ENCODE data around the gene CXorf49.

The CXorf49 gene

DNA sequence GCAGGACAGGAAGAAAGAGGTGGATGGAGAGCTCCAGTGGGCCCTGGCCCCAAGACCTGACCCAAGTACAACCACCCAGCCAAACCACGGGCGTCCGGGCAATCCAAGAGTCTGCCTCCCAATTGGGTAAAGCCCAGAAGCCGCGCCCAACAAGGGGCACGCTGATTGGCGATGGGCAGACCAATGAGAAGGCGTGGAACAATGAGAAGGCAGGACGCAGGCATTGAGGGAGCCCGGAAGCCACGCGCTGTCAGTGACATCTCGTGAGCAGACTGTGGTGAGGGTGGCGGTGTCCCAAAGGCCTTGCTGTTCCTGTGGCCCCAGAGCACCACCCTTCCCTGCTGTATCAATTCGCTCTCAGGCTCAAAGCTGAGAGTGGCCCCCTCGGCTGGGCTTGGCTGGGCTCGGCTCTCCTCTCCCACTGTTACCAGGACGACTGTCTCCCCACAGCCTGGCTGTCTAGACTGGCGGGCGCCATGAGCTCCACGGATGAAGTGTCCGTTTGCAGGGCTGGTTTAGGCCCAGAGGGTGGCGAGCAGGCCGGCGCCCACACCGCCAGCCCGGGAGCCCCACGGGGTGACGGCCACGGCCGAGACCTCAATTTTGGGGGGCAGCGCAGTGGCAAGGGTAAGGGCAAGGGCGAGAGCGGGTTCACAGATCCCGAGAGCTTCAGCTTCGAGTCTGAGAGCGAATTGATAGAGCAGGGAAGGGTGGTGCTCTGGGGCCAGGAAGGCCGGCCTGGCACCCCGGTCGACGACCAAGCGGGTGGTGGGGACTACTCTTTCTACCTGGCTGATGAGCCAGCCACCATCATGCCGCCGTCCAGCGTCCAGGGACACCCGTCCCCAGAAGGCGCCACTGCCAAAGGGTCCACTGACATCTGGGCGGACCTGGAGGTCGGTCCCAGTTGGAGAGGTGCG, 50.5 kb downstream of the CXorf49 start, which contains the start of gene LOC101059915:
Gene LOC101059915 (plus strand): TSS at position 219 of the 920 bp plus-strand sequence.
- POLR2A ChIA-PET: no interaction called here
- CTCF ChIA-PET: interaction anchor here (0.7 kb wide), 1 partner anchor 192 kb away, joined by 3 read pairs; no protein-coding TSS in a partner anchor
- DNase-seq (ENCODE audit: extremely low spot score): no peak
- TF ChIP-seq NFRKB (IDR thresholded peaks at IDR 0.05): no peak

DNA sequence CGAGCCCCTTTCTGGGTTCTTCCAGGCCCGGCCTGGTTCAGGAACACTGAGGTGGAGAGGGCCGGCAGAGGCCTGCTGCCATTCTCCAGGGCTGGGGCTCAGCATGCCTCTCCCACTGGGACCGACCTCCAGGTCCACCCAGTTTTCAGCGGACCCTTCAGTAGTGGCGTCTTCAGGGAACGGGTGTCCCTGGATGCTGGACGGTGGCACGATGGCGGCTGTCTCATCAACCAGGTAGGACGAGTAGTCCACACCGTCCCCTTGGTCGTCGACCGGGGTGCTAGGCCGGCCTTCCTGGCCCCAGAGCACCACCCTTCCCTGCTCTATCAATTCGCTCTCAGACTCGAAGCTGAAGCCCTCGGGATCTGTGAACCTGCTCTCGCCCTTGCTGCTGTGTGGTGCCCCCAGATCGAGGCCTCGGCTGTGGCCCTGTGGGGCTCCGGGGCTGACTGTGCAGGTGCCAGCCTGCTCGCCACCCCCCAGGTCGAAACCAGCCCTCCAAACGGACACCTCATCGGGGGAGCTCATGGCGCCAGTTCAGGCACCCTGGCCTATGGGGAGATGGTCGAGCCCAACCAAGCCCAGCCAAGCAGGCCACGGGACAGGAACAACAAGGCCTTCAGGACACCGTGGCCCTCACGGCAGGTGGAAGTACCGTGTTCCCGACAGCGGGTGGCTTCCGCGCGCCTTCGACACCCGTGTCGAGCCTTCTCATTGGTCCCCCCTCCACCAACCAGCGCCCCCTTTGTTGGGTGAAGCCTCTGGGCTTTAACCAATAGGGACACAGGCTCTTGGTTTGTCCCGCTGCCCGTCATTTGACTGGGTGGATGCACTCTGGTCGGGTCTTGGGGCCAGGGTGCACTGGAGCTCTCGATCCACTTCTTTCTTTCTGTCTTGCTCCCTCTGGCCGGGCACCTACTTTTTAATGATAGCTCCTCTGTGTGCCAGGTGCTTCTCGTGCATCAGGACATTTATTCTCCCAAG, 51.6 kb downstream of the CXorf49 start:
- CTCF ChIA-PET: no interaction called here
- DNase-seq (ENCODE audit: extremely low spot score): no peak
- POLR2A ChIA-PET: no interaction called here
- TF ChIP-seq ARNT (IDR thresholded peaks at IDR 0.05) (no peak), FOXK2 (IDR thresholded peaks at IDR 0.05) (no peak), LEF1 (IDR thresholded peaks at IDR 0.05; ENCODE audit: borderline replicate concordance) (no peak), L3MBTL2 (conservative IDR thresholded peaks at IDR 0.05) (no peak), SUZ12 (IDR thresholded peaks at IDR 0.05) (no peak), HDGF (IDR thresholded peaks at IDR 0.05; ENCODE audit: borderline replicate concordance) (no peak), FOXM1 (IDR thresholded peaks at IDR 0.05; ENCODE audit: borderline replicate concordance) (no peak), NFRKB (IDR thresholded peaks at IDR 0.05) (no peak), ELF4 (IDR thresholded peaks at IDR 0.05) (no peak), FOXA1 (IDR thresholded peaks at IDR 0.05) (no peak), SP1 (IDR thresholded peaks at IDR 0.05) (no peak), TARDBP (IDR thresholded peaks at IDR 0.05) (no peak), CTBP1 (IDR thresholded peaks at IDR 0.05; ENCODE audit: borderline replicate concordance) (no peak), ZNF384 (IDR thresholded peaks at IDR 0.05) (no peak)
- TF ChIP-seq, protein P1, sequence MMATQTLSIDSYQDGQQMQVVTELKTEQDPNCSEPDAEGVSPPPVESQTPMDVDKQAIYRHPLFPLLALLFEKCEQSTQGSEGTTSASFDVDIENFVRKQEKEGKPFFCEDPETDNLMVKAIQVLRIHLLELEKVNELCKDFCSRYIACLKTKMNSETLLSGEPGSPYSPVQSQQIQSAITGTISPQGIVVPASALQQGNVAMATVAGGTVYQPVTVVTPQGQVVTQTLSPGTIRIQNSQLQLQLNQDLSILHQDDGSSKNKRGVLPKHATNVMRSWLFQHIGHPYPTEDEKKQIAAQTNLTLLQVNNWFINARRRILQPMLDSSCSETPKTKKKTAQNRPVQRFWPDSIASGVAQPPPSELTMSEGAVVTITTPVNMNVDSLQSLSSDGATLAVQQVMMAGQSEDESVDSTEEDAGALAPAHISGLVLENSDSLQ (IDR thresholded peaks at IDR 0.05): no peak

DNA sequence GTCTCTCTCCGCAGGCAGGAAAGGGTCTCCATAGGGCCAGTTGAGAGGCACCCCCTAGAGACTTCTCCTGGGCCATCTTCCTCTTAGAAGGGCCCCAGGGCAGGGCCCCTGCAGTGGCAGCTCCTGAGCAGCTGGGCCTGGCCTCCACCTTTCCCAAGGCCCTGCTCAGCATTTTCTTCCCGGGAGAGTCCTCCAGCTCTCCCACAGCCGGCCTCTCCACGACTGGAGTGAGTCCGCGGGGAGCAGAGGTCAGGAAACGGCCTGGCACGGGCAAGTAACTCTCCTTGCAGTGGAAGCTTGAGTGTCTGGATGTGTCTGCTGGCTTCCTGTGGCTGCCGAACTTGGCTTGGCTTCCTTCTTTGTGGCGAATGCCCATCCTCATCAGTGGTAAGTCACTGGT, 52.3 kb downstream of the CXorf49 start:
- no peak for DNase-seq (ENCODE audit: extremely low spot score)
- TF ChIP-seq FOXK2 (IDR thresholded peaks at IDR 0.05): no peak
- no peak for TF ChIP-seq SUZ12 (IDR thresholded peaks at IDR 0.05)
- TF ChIP-seq TARDBP (IDR thresholded peaks at IDR 0.05): no peak
- TF ChIP-seq L3MBTL2 (conservative IDR thresholded peaks at IDR 0.05): no peak
- TF ChIP-seq HDGF (IDR thresholded peaks at IDR 0.05; ENCODE audit: borderline replicate concordance): no peak
- no peak for TF ChIP-seq SP1 (IDR thresholded peaks at IDR 0.05)
- no peak for TF ChIP-seq FOXA1 (IDR thresholded peaks at IDR 0.05)
- TF ChIP-seq FOXM1 (IDR thresholded peaks at IDR 0.05; ENCODE audit: borderline replicate concordance): no peak
- no peak for TF ChIP-seq NFRKB (IDR thresholded peaks at IDR 0.05)
- TF ChIP-seq, protein P1 (IDR thresholded peaks at IDR 0.05): no peak
- CTCF ChIA-PET: no interaction called here
- POLR2A ChIA-PET: no interaction called here

DNA sequence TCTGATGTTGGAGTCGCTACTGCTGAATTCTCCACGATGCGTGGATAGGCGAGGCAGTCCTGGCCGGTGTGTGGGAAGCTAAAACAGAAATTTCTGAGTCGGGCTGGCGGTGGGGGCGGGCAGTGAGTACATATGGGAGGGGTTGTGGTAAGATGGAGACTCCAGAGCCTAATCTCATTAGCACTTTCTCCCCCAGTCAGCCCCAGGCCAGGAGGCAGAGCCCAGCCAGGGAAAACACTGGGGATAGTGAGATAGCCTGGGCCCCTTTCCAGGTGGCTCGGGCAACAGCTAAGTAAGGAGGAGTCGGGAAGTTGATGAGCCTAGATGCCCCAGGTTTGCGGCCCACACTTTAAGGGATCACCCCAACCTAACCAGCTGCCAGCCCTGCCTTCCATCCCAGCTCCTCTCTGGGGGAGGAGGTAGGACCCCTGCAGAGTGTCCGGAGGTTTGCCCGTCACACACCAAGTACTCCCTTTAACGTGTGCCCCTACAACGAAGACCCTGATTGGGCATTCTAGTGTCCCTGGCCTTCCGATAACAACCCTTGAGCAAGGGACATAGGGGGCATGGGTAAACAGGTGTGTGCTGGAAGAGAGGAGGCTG, 53.1 kb downstream of the CXorf49 start:
- ChIA-PET CTCF (no interaction called here), POLR2A (no interaction called here)
- TF ChIP-seq TARDBP (IDR thresholded peaks at IDR 0.05): no peak
- no peak for TF ChIP-seq ELF4 (IDR thresholded peaks at IDR 0.05)
- no peak for TF ChIP-seq SP1 (IDR thresholded peaks at IDR 0.05)
- DNase-seq (ENCODE audit: extremely low spot score): no peak
